ENCODE measurements around the gene STOML1. TPM values are rescaled to one million over a fixed set of nuclear protein-coding genes. Genes with fewer than 3 reads are reported as not detected.

Gene STOML1
- total and polyA plus RNA-seq, 2 experiments from 2014 or later = 2.3 to 2.4 TPM

GRCh38 chr15:73940061-73940981 lies 51.8 kb downstream of the STOML1 start:
- H3F3A ChIP-seq (replicated peaks; ENCODE audit: low read depth) = no peaks in the 10 kb centered on the region
- Mint-ChIP-seq H3K4me1 (peaks cover 19% of the 10 kb centered on the region), H3K9me3 (no peaks in the 10 kb centered on the region), H3K36me3 (ENCODE audit: low read depth) (no peaks in the 10 kb centered on the region), H3K27ac (no peak overlapping the region), H3K27me3 (ENCODE audit: insufficient read depth, low read depth, poor library complexity) (peaks cover 8% of the 10 kb centered on the region), H3K4me3 (no peak overlapping the region)
- H3K4me2 ChIP-seq = no peak overlapping the region
- no peaks in the 10 kb centered on the region for H3K4me1 ChIP-seq (ENCODE audit: insufficient read depth)
- H3K36me3 ChIP-seq (ENCODE audit: insufficient read depth) = no peaks in the 10 kb centered on the region
- no peaks in the 10 kb centered on the region for H3K79me2 ChIP-seq (replicated peaks; ENCODE audit: insufficient read depth)
- no peak overlapping the region for H2AFZ ChIP-seq
- no peaks in the 10 kb centered on the region for H4K20me1 ChIP-seq (replicated peaks; ENCODE audit: insufficient read depth)
- DNase-seq (ENCODE audit: low spot score) (no peak), ATAC-seq (no peak)
- H3K4me3 ChIP-seq = no peak overlapping the region
- H3K27ac ChIP-seq (ENCODE audit: low read depth) = no peak overlapping the region
- H3K27me3 ChIP-seq (ENCODE audit: insufficient read depth) = no peaks in the 10 kb centered on the region
- no peak for TF ChIP-seq JUNB (IDR thresholded peaks at IDR 0.05; ENCODE audit: unreplicated experiment)
- no peak for TF ChIP-seq NANOG (IDR thresholded peaks at IDR 0.05; ENCODE audit: borderline replicate concordance)
- no peak for TF ChIP-seq EZH2 (IDR thresholded peaks at IDR 0.05; ENCODE audit: low read depth, unreplicated experiment)
- TF ChIP-seq, protein P1, sequence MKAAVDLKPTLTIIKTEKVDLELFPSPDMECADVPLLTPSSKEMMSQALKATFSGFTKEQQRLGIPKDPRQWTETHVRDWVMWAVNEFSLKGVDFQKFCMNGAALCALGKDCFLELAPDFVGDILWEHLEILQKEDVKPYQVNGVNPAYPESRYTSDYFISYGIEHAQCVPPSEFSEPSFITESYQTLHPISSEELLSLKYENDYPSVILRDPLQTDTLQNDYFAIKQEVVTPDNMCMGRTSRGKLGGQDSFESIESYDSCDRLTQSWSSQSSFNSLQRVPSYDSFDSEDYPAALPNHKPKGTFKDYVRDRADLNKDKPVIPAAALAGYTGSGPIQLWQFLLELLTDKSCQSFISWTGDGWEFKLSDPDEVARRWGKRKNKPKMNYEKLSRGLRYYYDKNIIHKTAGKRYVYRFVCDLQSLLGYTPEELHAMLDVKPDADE (IDR thresholded peaks at IDR 0.05) = no peak
- no peak for TF ChIP-seq ZNF331 (CRISPR knock-in tag; IDR thresholded peaks at IDR 0.05; ENCODE audit: low read depth)
- no peak for TF ChIP-seq POLR2AphosphoS5 (IDR thresholded peaks at IDR 0.05; ENCODE audit: low read depth)
- TF ChIP-seq, protein P2, sequence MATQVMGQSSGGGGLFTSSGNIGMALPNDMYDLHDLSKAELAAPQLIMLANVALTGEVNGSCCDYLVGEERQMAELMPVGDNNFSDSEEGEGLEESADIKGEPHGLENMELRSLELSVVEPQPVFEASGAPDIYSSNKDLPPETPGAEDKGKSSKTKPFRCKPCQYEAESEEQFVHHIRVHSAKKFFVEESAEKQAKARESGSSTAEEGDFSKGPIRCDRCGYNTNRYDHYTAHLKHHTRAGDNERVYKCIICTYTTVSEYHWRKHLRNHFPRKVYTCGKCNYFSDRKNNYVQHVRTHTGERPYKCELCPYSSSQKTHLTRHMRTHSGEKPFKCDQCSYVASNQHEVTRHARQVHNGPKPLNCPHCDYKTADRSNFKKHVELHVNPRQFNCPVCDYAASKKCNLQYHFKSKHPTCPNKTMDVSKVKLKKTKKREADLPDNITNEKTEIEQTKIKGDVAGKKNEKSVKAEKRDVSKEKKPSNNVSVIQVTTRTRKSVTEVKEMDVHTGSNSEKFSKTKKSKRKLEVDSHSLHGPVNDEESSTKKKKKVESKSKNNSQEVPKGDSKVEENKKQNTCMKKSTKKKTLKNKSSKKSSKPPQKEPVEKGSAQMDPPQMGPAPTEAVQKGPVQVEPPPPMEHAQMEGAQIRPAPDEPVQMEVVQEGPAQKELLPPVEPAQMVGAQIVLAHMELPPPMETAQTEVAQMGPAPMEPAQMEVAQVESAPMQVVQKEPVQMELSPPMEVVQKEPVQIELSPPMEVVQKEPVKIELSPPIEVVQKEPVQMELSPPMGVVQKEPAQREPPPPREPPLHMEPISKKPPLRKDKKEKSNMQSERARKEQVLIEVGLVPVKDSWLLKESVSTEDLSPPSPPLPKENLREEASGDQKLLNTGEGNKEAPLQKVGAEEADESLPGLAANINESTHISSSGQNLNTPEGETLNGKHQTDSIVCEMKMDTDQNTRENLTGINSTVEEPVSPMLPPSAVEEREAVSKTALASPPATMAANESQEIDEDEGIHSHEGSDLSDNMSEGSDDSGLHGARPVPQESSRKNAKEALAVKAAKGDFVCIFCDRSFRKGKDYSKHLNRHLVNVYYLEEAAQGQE (IDR thresholded peaks at IDR 0.05; ENCODE audit: unreplicated experiment) = no peak
- no peak for TF ChIP-seq STAT1 (IDR thresholded peaks at IDR 0.05; ENCODE audit: unreplicated experiment)
- no peak for TF ChIP-seq CREB1 (CRISPR knock-in tag; IDR thresholded peaks at IDR 0.05; ENCODE audit: low read depth)
- TF ChIP-seq CTCF (conservative IDR thresholded peaks at IDR 0.05; ENCODE audit: low read depth in 2 of 2) = no peak
- TF ChIP-seq ZNF462 (CRISPR knock-in tag; IDR thresholded peaks at IDR 0.05) = no peak
- no peak for TF ChIP-seq ZNF114 (CRISPR knock-in tag; IDR thresholded peaks at IDR 0.05)
- TF ChIP-seq EZH2phosphoT487 (IDR thresholded peaks at IDR 0.05; ENCODE audit: unreplicated experiment) = no peak
- no peaks in the 10 kb centered on the region for H3K9me2 ChIP-seq (ENCODE audit: insufficient read depth)
